GM21619 (cell line): Measurements from ENCODE around the gene STXBP6.
"Not testable (repeated sequence)": the region's sequence is repeated elsewhere in the genome, so short reads cannot be mapped to it uniquely, and the experiment has no call there.

ENCODE experiments used
- ATAC-seq: cut with Tn5 transposase; IDR thresholded peaks from one replicate; pipeline ENCODE4 v1.9.1; 2021; ENCODE audit not compliant: unreplicated experiment

The STXBP6 gene

DNA sequence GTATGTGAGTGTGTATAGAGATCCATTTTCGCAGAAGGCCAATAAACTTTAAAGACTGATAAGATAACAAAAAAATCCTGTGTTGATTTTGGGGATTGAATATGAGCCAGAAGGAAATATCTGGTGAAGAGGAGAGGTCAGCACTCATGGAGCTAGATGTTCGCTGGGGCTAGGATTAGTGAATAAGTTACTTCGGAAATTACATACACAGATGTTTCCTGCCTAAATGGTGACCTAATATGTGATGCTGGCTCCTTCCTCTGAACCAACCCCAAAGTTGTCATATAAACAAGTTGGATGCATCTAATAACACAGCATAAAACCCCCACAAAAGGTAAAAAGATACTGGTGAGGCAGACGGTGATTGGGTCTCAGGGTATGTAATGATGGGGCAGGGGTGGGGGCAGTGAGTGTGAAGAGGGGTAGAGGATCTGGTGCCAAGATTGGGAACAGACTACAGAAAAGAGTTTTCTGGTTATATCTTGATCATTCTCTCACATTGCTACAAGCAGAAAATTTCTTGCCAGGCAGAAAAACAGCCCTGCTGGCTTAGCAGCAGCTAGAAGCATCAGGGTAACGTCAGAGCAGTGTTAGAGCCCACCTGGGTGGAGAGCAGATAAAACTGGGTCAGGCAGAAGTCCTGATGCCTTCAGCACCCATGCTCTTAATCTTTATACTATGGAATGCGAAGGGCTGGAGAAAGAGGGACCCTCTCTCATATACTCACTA is 275.6 kb downstream of the STXBP6 start:
- ATAC-seq, result no peak

GRCh38 chr14:24773564-24773963 is 276.4 kb downstream of the STXBP6 start:
- ATAC-seq, result not testable (repeated sequence)

DNA sequence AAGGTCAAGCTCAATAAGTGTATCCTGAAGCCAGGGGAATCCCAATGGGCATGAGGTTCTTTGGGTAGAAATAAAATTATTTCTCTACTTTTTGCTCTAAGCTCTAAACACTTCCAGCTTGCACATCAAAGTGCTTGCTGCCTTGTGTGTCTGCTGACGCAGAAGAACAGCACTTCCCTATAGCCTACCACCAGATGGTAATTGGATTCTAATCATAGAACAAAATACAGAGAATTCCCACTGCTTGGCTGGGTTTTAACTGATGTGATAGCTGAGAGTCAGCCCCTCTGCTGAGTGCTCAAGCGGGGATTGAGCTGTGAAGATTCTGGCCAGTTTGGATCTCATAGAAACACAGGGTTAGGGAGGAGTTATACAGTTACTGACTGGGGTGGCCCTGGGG is 283.5 kb downstream of the STXBP6 start:
- ATAC-seq, result no peak

DNA sequence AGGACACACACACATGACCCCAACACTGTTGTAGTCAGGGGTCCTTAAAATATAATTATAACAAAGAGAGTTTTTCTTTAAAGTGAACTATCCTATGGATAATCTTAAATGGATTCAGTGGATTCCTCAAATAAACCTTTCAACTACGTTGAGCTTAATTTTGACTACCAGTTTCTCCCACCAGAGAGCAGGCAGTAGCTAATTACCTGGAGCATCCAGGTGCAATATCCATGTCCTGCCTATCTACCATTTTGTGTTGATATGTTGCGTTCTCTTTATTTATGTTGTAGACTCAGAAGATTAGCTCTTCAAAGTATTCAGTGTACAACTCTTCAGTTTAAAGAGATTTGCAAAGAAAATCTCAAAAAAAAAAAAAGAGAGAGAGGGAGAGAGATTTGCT is 288.8 kb downstream of the STXBP6 start:
- ATAC-seq, result no peak
